Activated naive CD4-positive, alpha-beta T cell treated with anti-CD3 and anti-CD28 coated beads, Interleukin-2, amount 50 U/mL, for 72 hours (primary cell): ENCODE data around the gene CSN1S1. TPM values are rescaled to one million over a fixed set of nuclear protein-coding genes. Genes with fewer than 3 reads are reported as not detected.
A peak's percentile ranks its signal among the peaks of the same experiment; 100 is the strongest.
"Not testable (repeated sequence)": the region's sequence is repeated elsewhere in the genome, so short reads cannot be mapped to it uniquely, and the experiment has no call there.

Experiments
- ATAC-seq, 2 donors: fragments of 150-1000 bp; cut with Tn5 transposase; 2 replicates each; pipeline ENCODE4 v1.10.0; 2021; ENCODE audit warnings: mild to moderate bottlenecking in 2 of 2, moderate library complexity in 2 of 2
- DNase-seq, 2 donors: peaks; one replicate each; pipeline ENCODE4 v3.0.0; 2021 to 2022; ENCODE audit warnings: low spot score in 2 of 2
- H3K27ac Mint-ChIP-seq, 2 donors: one replicate each; pipeline ENCODE4 v1.8.0; 2022; ENCODE audit warnings: mild to moderate bottlenecking in 2 of 2, mixed read lengths in 2 of 2
- H3K36me3 Mint-ChIP-seq, 2 donors: one replicate each; pipeline ENCODE4 v1.8.0; 2022; ENCODE audit warnings: mixed read lengths in 2 of 2
- H3K9me3 Mint-ChIP-seq, 2 donors: one replicate each; pipeline ENCODE4 v1.8.0; 2022; ENCODE audit warnings: mixed read lengths in 2 of 2
- total RNA-seq, 2 donors: library from RNA; stranded (reverse); gene quantifications; one replicate each; pipeline ENCODE4 v1.2.3, GENCODE V29; 2022

CSN1S1 gene
- total RNA-seq, result not detected

- Mint-ChIP-seq H3K9me3 (no peaks in the 10 kb centered on the region), H3K36me3 (no peaks in the 10 kb centered on the region), H3K27ac (no peak within 1 kb of the TSS)
- DNase-seq (no peak), ATAC-seq (no peak)
Observed at GRCh38 chr4:69930768-69931167, at the start of gene CSN1S1. CSN1S1 (plus strand) TSS chr4:69931068; CDS start chr4:69932556, 1,488 bp downstream.

DNA sequence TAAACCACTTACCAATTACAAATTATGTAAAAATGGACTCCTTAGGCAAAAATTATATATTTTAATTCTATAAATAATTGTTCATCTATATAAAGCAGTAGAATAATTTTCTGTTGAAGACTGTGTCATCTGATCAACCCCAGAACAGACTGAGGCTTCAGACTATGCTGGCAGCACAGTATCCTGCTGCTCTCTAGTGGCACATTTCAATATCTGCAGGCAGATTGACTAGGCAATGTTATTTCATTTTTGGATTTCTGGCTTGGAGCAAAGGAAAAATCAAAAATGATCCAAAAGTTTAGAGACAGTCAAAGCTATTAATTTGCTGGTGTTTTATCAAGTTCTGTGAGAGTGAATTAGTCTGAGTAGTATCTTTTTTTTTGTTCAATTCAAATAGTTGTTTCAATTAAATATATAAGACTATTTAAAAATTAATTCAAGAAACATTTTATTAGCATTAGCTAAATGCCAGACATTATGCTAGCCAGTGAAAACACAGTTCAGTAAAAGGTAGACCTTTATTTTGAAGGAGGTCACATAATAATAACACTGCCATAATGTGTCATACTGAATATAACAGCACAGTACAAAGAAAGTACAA, 49.6 kb upstream of the CSN1S1 start:
- ATAC-seq, result peak; percentile 59 to 82
- peak in 1 of 2 donors; percentile 5 for DNase-seq

GRCh38 chr4:69882150-69882549, 48.7 kb upstream of the CSN1S1 start:
- no peak for DNase-seq
- no peak overlapping the region for H3K27ac Mint-ChIP-seq
- peaks cover 4 to 8% of the 10 kb centered on the region in 2 donors for H3K36me3 Mint-ChIP-seq
- peaks cover 0 to 5% of the 10 kb centered on the region in 2 donors for H3K9me3 Mint-ChIP-seq
- ATAC-seq, result no peak

More for the DNA sequence above, 49.6 kb upstream of the CSN1S1 start:
- no peak overlapping the region for H3K27ac Mint-ChIP-seq
- peaks cover 0 to 5% of the 10 kb centered on the region in 2 donors for H3K9me3 Mint-ChIP-seq
- H3K36me3 Mint-ChIP-seq, result peaks cover 4 to 8% of the 10 kb centered on the region in 2 donors

- DNase-seq (no peak), ATAC-seq (peak in 1 of 2 donors; percentile 41)
- Mint-ChIP-seq H3K9me3 (peaks cover 0 to 5% of the 10 kb centered on the region in 2 donors), H3K27ac (no peak overlapping the region), H3K36me3 (peaks cover 4 to 8% of the 10 kb centered on the region in 2 donors)
Observed at GRCh38 chr4:69888336-69888735, 42.5 kb upstream of the CSN1S1 start.

- DNase-seq (no peak), ATAC-seq (no peak)
- Mint-ChIP-seq H3K27ac (no peak overlapping the region), H3K36me3 (no peaks in the 10 kb centered on the region), H3K9me3 (no peaks in the 10 kb centered on the region)
Observed at GRCh38 chr4:69894186-69894585, 36.7 kb upstream of the CSN1S1 start.

DNA sequence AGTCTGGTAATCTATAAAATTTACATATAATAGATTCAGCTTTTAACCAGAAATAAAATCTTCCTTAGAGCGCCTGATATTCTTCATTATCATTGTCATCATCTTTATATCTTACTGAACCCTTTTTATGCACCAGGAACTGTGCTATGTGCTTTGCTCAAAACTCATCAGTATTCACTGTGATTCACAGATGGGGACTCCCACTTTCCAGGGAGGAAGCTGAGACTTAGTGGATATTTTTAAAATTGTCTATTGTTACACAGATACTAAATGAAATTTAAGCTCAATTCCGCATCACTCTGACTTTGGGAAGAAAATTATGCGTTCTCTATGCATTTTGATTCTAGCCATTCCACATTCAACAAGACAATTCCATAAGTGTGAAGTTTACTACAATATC, 36.1 kb upstream of the CSN1S1 start:
- no peak overlapping the region for H3K27ac Mint-ChIP-seq
- DNase-seq (no peak), ATAC-seq (no peak)
- no peaks in the 10 kb centered on the region for H3K36me3 Mint-ChIP-seq
- no peaks in the 10 kb centered on the region for H3K9me3 Mint-ChIP-seq

DNA sequence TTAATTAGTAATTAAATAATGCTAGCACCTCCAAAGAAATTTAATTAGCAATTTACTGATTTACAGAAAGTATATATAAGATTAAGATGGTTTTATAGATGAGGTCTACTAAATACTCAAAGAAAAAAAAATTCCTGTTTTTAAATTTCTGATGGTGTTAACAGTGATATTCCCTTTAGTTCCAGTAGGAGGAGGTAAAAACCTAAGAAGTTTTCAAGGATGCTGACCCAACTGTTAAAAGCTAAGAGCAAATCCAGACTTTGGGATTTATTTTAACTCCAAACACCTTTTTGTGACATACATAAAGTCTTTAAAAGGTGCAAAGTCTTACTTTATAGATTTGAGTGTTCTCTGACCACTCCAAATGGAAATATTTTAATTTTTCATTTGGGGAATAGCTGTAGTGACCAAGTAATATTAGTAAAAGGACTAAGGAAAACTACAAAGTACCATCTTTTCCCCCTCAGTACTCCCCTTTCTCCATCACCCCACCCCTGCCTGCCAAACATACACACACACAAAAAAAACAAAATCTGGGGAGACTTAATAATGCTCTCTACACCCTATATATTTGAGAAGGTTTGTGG, 34.2 kb upstream of the CSN1S1 start:
- Mint-ChIP-seq H3K27ac (no peak overlapping the region), H3K36me3 (no peaks in the 10 kb centered on the region), H3K9me3 (no peaks in the 10 kb centered on the region)
- DNase-seq, result no peak
- ATAC-seq, result no peak

- H3K9me3 Mint-ChIP-seq, result no peaks in the 10 kb centered on the region
- H3K36me3 Mint-ChIP-seq, result no peaks in the 10 kb centered on the region
- ATAC-seq (no peak), DNase-seq (no peak)
- H3K27ac Mint-ChIP-seq, result no peak overlapping the region
Observed at GRCh38 chr4:69907151-69907550, 23.7 kb upstream of the CSN1S1 start.

- DNase-seq (no peak), ATAC-seq (no peak)
- no peaks in the 10 kb centered on the region for H3K9me3 Mint-ChIP-seq
- H3K27ac Mint-ChIP-seq, result no peak overlapping the region
- no peaks in the 10 kb centered on the region for H3K36me3 Mint-ChIP-seq
Observed at GRCh38 chr4:69909195-69909594, 21.7 kb upstream of the CSN1S1 start.

GRCh38 chr4:69910016-69910782, 20.7 kb upstream of the CSN1S1 start:
- Mint-ChIP-seq H3K36me3 (no peaks in the 10 kb centered on the region), H3K9me3 (no peaks in the 10 kb centered on the region), H3K27ac (no peak overlapping the region)
- ATAC-seq (peak in 1 of 2 donors; percentile 88), DNase-seq (no peak)

- ATAC-seq, result no peak
- Mint-ChIP-seq H3K9me3 (no peaks in the 10 kb centered on the region), H3K27ac (no peak overlapping the region), H3K36me3 (no peaks in the 10 kb centered on the region)
- DNase-seq, result no peak
Observed at GRCh38 chr4:69920874-69921273, 10.0 kb upstream of the CSN1S1 start.

DNA sequence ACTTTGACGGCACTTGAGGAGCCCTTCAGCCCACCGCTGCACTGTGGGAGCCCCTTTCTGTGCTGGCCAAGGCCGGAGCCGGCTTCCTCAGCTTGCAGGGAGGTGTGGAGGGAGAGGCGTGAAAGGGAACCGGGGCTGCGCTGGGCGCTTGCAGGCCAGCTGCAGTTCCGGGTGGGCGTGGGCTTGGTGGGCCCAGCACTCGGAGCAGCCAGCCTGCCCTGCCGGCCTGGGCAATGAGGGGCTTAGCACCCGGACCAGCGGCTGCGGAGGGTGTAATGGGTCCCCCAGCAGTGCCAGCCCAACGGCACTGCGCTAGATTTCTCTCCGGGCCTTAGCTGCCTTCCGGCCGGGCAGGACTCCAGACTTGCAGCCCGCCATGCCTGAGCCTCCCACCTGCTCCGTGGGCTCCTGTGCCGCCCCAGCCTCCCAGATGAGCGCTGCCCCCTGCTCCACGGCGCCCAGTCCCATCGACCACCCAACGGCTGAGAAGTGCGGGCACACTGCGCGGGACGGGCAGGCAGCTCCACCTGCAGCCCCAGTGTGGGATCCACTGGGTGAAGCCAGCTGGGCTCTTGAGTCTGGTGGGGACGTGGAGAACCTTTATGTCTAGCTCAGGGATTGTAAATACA, 7.0 kb upstream of the CSN1S1 start:
- ATAC-seq, DNase-seq, H3K27ac Mint-ChIP-seq, H3K9me3 Mint-ChIP-seq, H3K36me3 Mint-ChIP-seq: not testable (repeated sequence)

DNA sequence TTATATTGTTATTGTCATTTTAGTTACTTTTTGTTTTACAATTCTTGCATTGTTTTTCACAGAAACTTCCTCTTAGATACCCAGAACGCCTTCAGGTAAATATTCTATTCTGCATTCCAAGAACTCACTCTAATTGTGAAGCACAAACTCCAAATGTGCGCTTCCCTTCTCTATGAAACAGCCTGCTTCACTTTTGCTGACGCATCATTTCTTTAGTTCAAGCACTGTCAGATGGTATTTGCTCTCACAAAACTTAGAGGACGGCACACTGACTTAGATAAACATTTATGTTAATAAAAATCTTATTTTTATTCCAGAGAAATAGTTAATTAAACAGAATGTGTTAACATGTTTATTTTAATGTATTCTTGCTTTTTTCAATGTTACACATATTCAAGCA, 3.3 kb downstream of the CSN1S1 start:
- Mint-ChIP-seq H3K36me3 (no peaks in the 10 kb centered on the region), H3K27ac (no peak overlapping the region), H3K9me3 (no peaks in the 10 kb centered on the region)
- ATAC-seq, result no peak
- DNase-seq, result no peak

DNA sequence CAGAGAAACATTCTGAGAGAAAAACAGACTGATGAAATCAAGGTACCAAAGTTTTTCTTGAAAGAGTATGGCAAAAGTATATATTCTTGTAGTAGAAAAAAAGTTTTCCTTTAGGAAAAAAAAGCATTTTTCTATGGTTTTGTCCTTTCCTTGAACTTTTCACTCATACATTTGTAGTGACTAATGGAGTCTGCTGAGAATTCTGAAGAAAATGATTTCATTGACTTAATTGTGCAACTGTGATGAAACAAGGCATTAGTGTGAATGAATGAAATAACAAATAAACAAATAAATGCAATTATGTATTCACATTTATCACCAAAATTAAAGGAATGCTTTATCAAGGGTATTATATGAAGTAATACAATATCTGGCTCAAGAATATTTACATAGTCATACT, 5.7 kb downstream of the CSN1S1 start:
- Mint-ChIP-seq H3K36me3 (no peaks in the 10 kb centered on the region), H3K27ac (no peak overlapping the region), H3K9me3 (no peaks in the 10 kb centered on the region)
- ATAC-seq (no peak), DNase-seq (no peak)

DNA sequence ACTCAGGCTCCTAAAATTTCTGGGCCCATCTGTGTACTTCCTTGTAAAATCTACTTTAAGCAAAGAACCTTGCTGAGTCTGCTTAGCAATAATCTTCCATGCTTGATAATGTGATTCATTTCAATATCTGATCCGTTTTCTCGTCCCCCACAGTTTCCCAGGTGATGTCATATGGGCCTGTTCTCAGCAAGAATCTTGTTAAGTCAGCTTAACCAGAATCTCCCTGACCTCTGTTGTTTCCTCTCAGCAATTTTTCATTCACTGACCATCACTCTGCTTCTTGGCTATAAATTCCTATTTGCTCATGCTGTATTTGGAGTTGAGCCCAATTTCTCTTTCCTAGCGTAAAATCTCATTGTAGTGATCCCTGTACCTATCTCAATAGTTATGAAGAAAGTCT, 20.7 kb downstream of the CSN1S1 start:
- DNase-seq (no peak), ATAC-seq (no peak)
- Mint-ChIP-seq H3K27ac (no peak overlapping the region), H3K36me3 (no peaks in the 10 kb centered on the region), H3K9me3 (peaks cover 0 to 4% of the 10 kb centered on the region in 2 donors)

- no peaks in the 10 kb centered on the region for H3K9me3 Mint-ChIP-seq
- no peaks in the 10 kb centered on the region for H3K36me3 Mint-ChIP-seq
- DNase-seq (no peak), ATAC-seq (no peak)
- no peak overlapping the region for H3K27ac Mint-ChIP-seq
Observed at GRCh38 chr4:69957209-69957608, 26.3 kb downstream of the CSN1S1 start.

DNA sequence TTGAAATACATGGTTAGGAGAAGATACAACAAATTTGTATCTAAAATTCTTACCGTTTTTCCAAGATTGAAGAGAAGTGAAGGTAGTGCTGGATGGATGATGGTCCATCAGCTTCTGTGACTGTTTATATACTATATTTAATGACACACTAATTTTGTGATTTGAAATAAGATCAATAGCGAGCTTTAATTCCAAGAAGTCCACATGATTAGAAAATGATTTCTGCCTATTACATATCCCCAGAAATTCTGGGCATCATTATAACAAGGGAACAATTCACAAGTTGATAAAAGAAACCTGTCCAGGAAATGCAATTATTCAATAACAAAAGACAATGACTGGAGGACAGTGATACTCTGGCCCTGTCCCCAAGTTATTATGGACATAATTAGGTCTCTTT, 34.8 kb downstream of the CSN1S1 start, which contains the start of gene CSN2:
Gene CSN2 (minus strand): TSS at position 101 of the 400 bp plus-strand sequence. CDS start 4,733 bp downstream, outside the sequence.
- H3K36me3 Mint-ChIP-seq, result no peaks in the 10 kb centered on the region
- no peaks in the 10 kb centered on the region for H3K9me3 Mint-ChIP-seq
- H3K27ac Mint-ChIP-seq, result no peak within 1 kb of the TSS
- DNase-seq (no peak), ATAC-seq (no peak)
